SK-N-SH (cell line): ENCODE results near the gene MYOM3. TPM values are rescaled to one million over a fixed set of nuclear protein-coding genes. Genes with fewer than 3 reads are reported as not detected.

Experiments
- CTCF ChIA-PET: fragments of 300-600, 350-600 bp; formaldehyde crosslinking; extraction: SDS; loops from one replicate; lab custom pipeline; 2021; lab: Yijun Ruan, JAX
- POLR2A ChIA-PET: fragments of 350-600 bp; sonication (Branson Sonifier 250); formaldehyde crosslinking; extraction: SDS; loops from one replicate; lab custom pipeline; 2020; ENCODE audit warnings: antibody characterized with exemption, inconsistent platforms; lab: Yijun Ruan, JAX
- DNase-seq: peaks from one replicate; pipeline ENCODE4 v3.0.0; 2012
- H2AFZ ChIP-seq: fragments of 200-600 bp; sonication (generic); 2 replicates; pipeline ENCODE4 v1.8.1; 2016; ENCODE audit warnings: antibody characterized with exemption, mild to moderate bottlenecking, low read depth
- H3F3A ChIP-seq: fragments of 200-600 bp; sonication (generic); replicated peaks from 2 replicates; pipeline ENCODE3; 2016; ENCODE audit warnings: antibody characterized with exemption, mild to moderate bottlenecking; ENCODE audit not compliant: insufficient read depth
- H3K27ac ChIP-seq, 2 experiments: fragments of 200-500 bp in 1 of 2; fragments of 200-600 bp in 1 of 2; sonication (Bioruptor generic) in 1 of 2; sonication (generic), shearing (Covaris generic) in 1 of 2; 2 replicates each; pipeline versions ENCODE4 v1.5.1 to v1.6.1; 2014 to 2016; ENCODE audit warnings: low read depth in 2 of 2, inconsistent platforms in 1 of 2, low read length in 1 of 2, mild to moderate bottlenecking in 1 of 2, mixed read lengths in 1 of 2
- H3K27me3 ChIP-seq: fragments of 200-600 bp; sonication (generic), shearing (Covaris generic); 2 replicates; pipeline ENCODE4 v1.6.1; 2016; ENCODE audit warnings: mixed run types; ENCODE audit not compliant: insufficient read depth
- H3K36me3 ChIP-seq, 2 experiments: fragments of 200-500 bp in 1 of 2; fragments of 200-600 bp in 1 of 2; sonication (Bioruptor generic) in 1 of 2; sonication (generic) in 1 of 2; replicated peaks in 1 of 2; 2 replicates each; pipeline versions ENCODE3 to v1.5.1; 2014 to 2016; ENCODE audit warnings: low read length in 1 of 2, mild to moderate bottlenecking in 1 of 2; ENCODE audit not compliant: insufficient read depth in 2 of 2, control insufficient read depth in 1 of 2
- H3K4me1 ChIP-seq, 2 experiments: fragments of 200-500 bp in 1 of 2; fragments of 200-600 bp in 1 of 2; sonication (Bioruptor generic) in 1 of 2; sonication (generic), shearing (Covaris generic) in 1 of 2; 2 replicates each; pipeline versions ENCODE4 v1.5.1 to v1.6.1; 2014 to 2016; ENCODE audit warnings: low read depth in 1 of 2, low read length in 1 of 2, mixed run types in 1 of 2; ENCODE audit not compliant: insufficient read depth in 2 of 2, control insufficient read depth in 1 of 2
- H3K4me2 ChIP-seq: fragments of 200-600 bp; sonication (generic), shearing (Covaris generic); 2 replicates; pipeline ENCODE4 v1.6.1; 2017; ENCODE audit warnings: mixed run types
- H3K4me3 ChIP-seq, 2 experiments: fragments of 200-500 bp in 1 of 2; fragments of 200-600 bp in 1 of 2; sonication (Bioruptor generic) in 1 of 2; sonication (generic), shearing (Covaris generic) in 1 of 2; 2 replicates each; pipeline versions ENCODE4 v1.5.1 to v1.8.1; 2014 to 2016; ENCODE audit warnings: low read depth in 2 of 2, inconsistent platforms in 1 of 2, low read length in 1 of 2, mild to moderate bottlenecking in 1 of 2, mixed read lengths in 1 of 2, moderate library complexity in 1 of 2
- H3K79me2 ChIP-seq: fragments of 200-600 bp; sonication (generic); 2 replicates; pipeline ENCODE4 v1.8.1; 2017; ENCODE audit warnings: mild to moderate bottlenecking; ENCODE audit not compliant: insufficient read depth
- H3K9ac ChIP-seq: fragments of 200-600 bp; sonication (generic); 2 replicates; pipeline ENCODE4 v1.6.1; 2017; ENCODE audit warnings: mixed run types
- H3K9me2 ChIP-seq: fragments of 200-600 bp; sonication (generic); 2 replicates; pipeline ENCODE4 v1.6.1; 2017; ENCODE audit warnings: mixed run types
- H3K9me3 ChIP-seq: fragments of 200-600 bp; sonication (generic); 2 replicates; pipeline ENCODE4 v1.6.1; 2017; ENCODE audit warnings: mixed run types, mild to moderate bottlenecking, moderate library complexity
- H4K20me1 ChIP-seq: fragments of 200-600 bp; sonication (generic); 2 replicates; pipeline ENCODE4 v1.6.1; 2017; ENCODE audit warnings: mild to moderate bottlenecking, mixed run types; ENCODE audit not compliant: insufficient read depth
- ELF1 ChIP-seq: IDR thresholded peaks from 2 replicates; pipeline ENCODE4 v1.4.0; 2012
- EZH2phosphoT487 ChIP-seq: fragments of 200-600 bp; sonication (generic); IDR thresholded peaks from 2 replicates; pipeline ENCODE4 v1.6.1; 2017; ENCODE audit warnings: low read depth, mixed run types, mild to moderate bottlenecking, antibody characterized with exemption, moderate library complexity, borderline replicate concordance
- GATA2 ChIP-seq: sonication (generic); formaldehyde crosslinking; IDR thresholded peaks from 2 replicates; pipeline ENCODE4 v1.5.0; 2020; ENCODE audit warnings: mild to moderate bottlenecking, missing genetic modification reagents
- NFIC ChIP-seq: IDR thresholded peaks from 2 replicates; pipeline ENCODE4 v1.4.0; 2012; ENCODE audit warnings: borderline replicate concordance
- RFX5 ChIP-seq: IDR thresholded peaks from 2 replicates; pipeline ENCODE4 v1.6.1; 2012; ENCODE audit warnings: mild to moderate bottlenecking, improper control_type of control experiment, low read length
- RXRA ChIP-seq: IDR thresholded peaks from 2 replicates; pipeline ENCODE4 v1.4.0; 2012; ENCODE audit warnings: low read depth, mild to moderate bottlenecking, borderline replicate concordance
- TCF12 ChIP-seq: IDR thresholded peaks from 2 replicates; pipeline ENCODE4 v1.4.0; 2012
- YY1 ChIP-seq: IDR thresholded peaks from 2 replicates; pipeline ENCODE4 v1.4.0; 2012; ENCODE audit warnings: low read depth, mild to moderate bottlenecking
- WGBS: methylation state at CpG from one replicate; pipeline ENCODE4 v1.1.6; 2017; ENCODE audit warnings: low lambda C conversion rate; 5-methylcytosine and 5-hydroxymethylcytosine counted together
- polyA plus RNA-seq, 3 experiments: library from polyadenylated mRNA; depleted of rRNA; stranded (reverse); fragments of >200 nt; gene quantifications; 2 replicates each; pipeline ENCODE4 v1.2.3, GENCODE V29; 2012
- TF ChIP-seq, protein P1 (sequence below): IDR thresholded peaks from 2 replicates; pipeline ENCODE4 v1.4.0; 2012; ENCODE audit warnings: low read depth, borderline replicate concordance
- TF ChIP-seq, protein P2 (sequence below): fragments of 150-350 bp; IDR thresholded peaks from 2 replicates; pipeline ENCODE4 v1.6.1; 2017; ENCODE audit warnings: antibody characterized with exemption, low read length, low read depth, borderline replicate concordance
- TF ChIP-seq, protein P3 (sequence below): IDR thresholded peaks from 2 replicates; pipeline ENCODE4 v1.4.0; 2012; ENCODE audit warnings: low read depth, borderline replicate concordance
- TF ChIP-seq, protein P4 (sequence below): IDR thresholded peaks from 2 replicates; pipeline ENCODE4 v1.6.1; 2012; ENCODE audit warnings: mild to moderate bottlenecking, low read depth, low read length, moderate library complexity
- TF ChIP-seq, protein P5 (sequence below): fragments of 150-350 bp; IDR thresholded peaks from 2 replicates; pipeline ENCODE4 v1.6.1; 2016; ENCODE audit warnings: mild to moderate bottlenecking, low read depth, low read length

The MYOM3 gene
- polyA plus RNA-seq, 1 of the 3 experiments (the other 2 are of a cell fraction) = 0.02 TPM

DNA sequence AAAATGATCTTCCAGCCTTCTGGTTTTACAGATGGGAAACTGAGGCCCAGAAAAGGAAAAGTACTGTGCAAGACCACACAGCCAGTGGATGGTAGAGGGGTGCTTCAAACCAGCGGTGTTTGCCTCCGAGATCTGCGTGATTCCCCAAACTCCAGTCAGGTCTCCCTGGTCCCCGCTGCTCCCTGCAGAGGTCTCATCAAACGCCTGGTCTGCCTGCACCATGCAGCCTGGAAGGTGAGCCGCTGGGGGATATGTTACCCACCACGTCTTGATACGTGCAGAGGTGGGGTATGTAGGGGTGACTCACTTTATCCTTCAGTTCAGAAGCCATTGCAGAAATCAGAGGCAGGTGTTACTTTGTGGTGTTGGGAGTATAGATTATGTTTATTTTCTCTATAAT is 56.3 kb downstream of the MYOM3 start:
- no peak for DNase-seq
- H3K9ac ChIP-seq = no peak overlapping the region
- H3K79me2 ChIP-seq = no peaks in the 10 kb centered on the region
- ChIA-PET CTCF (interaction anchor here (1.1 to 1.2 kb wide), 2 partner anchors 14 to 15 kb away, joined by 3 read pairs; no protein-coding TSS in a partner anchor), POLR2A (no interaction called here)
- no peak overlapping the region for H3K4me2 ChIP-seq
- no peaks in the 10 kb centered on the region for H3K4me1 ChIP-seq
- H3K9me2 ChIP-seq = no peaks in the 10 kb centered on the region
- no peaks in the 10 kb centered on the region for H3K27me3 ChIP-seq
- H4K20me1 ChIP-seq = no peaks in the 10 kb centered on the region
- H3K36me3 ChIP-seq = no peaks in the 10 kb centered on the region
- 62% methylated on average over 5 of the region's 8 CpGs for WGBS
- TF ChIP-seq, protein P1, sequence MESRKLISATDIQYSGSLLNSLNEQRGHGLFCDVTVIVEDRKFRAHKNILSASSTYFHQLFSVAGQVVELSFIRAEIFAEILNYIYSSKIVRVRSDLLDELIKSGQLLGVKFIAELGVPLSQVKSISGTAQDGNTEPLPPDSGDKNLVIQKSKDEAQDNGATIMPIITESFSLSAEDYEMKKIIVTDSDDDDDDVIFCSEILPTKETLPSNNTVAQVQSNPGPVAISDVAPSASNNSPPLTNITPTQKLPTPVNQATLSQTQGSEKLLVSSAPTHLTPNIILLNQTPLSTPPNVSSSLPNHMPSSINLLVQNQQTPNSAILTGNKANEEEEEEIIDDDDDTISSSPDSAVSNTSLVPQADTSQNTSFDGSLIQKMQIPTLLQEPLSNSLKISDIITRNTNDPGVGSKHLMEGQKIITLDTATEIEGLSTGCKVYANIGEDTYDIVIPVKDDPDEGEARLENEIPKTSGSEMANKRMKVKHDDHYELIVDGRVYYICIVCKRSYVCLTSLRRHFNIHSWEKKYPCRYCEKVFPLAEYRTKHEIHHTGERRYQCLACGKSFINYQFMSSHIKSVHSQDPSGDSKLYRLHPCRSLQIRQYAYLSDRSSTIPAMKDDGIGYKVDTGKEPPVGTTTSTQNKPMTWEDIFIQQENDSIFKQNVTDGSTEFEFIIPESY = no peak
- TF ChIP-seq RFX5 = no peak
- TF ChIP-seq RXRA = no peak
- TF ChIP-seq, all 33 proteins: peak for 0
- Histone ChIP-seq H2AFZ (no peak overlapping the region), H3K4me3 (no peak overlapping the region), H3K27ac (no peak overlapping the region), H3K9me3 (no peaks in the 10 kb centered on the region), H3F3A (no peaks in the 10 kb centered on the region)

DNA sequence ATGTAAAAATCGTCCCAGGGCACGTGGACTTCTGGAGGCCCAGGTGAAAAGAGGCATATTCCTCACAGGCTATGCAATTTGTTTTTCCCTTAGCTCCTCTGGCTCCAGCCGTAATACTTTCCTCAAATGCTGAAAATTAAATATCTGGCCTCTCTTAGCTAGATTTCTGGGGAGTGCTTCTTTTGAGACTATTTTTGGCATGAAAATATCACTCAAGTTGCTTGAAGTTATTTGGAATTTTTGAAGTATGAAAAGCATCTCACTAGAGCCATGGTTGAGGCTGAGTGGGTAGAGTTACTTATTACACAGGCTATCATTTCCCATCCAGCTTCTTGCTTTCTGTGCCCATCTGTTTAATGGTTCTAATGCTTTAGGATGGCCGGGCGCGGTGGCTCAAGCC is 59.7 kb downstream of the MYOM3 start:
- TF ChIP-seq, protein P2, sequence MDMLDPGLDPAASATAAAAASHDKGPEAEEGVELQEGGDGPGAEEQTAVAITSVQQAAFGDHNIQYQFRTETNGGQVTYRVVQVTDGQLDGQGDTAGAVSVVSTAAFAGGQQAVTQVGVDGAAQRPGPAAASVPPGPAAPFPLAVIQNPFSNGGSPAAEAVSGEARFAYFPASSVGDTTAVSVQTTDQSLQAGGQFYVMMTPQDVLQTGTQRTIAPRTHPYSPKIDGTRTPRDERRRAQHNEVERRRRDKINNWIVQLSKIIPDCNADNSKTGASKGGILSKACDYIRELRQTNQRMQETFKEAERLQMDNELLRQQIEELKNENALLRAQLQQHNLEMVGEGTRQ = no peak
- TF ChIP-seq, protein P3, sequence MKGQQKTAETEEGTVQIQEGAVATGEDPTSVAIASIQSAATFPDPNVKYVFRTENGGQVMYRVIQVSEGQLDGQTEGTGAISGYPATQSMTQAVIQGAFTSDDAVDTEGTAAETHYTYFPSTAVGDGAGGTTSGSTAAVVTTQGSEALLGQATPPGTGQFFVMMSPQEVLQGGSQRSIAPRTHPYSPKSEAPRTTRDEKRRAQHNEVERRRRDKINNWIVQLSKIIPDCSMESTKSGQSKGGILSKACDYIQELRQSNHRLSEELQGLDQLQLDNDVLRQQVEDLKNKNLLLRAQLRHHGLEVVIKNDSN = no peak
- TF ChIP-seq NFIC = no peak
- TF ChIP-seq EZH2phosphoT487 = no peak
- TF ChIP-seq ELF1 = no peak
- TF ChIP-seq YY1 = no peak
- TF ChIP-seq, protein P4, sequence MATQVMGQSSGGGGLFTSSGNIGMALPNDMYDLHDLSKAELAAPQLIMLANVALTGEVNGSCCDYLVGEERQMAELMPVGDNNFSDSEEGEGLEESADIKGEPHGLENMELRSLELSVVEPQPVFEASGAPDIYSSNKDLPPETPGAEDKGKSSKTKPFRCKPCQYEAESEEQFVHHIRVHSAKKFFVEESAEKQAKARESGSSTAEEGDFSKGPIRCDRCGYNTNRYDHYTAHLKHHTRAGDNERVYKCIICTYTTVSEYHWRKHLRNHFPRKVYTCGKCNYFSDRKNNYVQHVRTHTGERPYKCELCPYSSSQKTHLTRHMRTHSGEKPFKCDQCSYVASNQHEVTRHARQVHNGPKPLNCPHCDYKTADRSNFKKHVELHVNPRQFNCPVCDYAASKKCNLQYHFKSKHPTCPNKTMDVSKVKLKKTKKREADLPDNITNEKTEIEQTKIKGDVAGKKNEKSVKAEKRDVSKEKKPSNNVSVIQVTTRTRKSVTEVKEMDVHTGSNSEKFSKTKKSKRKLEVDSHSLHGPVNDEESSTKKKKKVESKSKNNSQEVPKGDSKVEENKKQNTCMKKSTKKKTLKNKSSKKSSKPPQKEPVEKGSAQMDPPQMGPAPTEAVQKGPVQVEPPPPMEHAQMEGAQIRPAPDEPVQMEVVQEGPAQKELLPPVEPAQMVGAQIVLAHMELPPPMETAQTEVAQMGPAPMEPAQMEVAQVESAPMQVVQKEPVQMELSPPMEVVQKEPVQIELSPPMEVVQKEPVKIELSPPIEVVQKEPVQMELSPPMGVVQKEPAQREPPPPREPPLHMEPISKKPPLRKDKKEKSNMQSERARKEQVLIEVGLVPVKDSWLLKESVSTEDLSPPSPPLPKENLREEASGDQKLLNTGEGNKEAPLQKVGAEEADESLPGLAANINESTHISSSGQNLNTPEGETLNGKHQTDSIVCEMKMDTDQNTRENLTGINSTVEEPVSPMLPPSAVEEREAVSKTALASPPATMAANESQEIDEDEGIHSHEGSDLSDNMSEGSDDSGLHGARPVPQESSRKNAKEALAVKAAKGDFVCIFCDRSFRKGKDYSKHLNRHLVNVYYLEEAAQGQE = no peak
- no peak for TF ChIP-seq GATA2 (CRISPR knock-in tag)
- TF ChIP-seq RXRA = no peak
- TF ChIP-seq, protein P5, sequence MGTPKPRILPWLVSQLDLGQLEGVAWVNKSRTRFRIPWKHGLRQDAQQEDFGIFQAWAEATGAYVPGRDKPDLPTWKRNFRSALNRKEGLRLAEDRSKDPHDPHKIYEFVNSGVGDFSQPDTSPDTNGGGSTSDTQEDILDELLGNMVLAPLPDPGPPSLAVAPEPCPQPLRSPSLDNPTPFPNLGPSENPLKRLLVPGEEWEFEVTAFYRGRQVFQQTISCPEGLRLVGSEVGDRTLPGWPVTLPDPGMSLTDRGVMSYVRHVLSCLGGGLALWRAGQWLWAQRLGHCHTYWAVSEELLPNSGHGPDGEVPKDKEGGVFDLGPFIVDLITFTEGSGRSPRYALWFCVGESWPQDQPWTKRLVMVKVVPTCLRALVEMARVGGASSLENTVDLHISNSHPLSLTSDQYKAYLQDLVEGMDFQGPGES = no peak
- no peak for TF ChIP-seq TCF12
- WGBS = 80% methylated on average over 6 of the region's 6 CpGs
- H2AFZ ChIP-seq = no peak overlapping the region
- POLR2A ChIA-PET = no interaction called here
- H3F3A ChIP-seq = peaks cover 5% of the 10 kb centered on the region
- H3K27me3 ChIP-seq = no peaks in the 10 kb centered on the region
- peaks cover under 1% of the 10 kb centered on the region in 2 experiments; a peak in 2 of 4 replicates for H3K4me1 ChIP-seq
- H3K79me2 ChIP-seq = no peaks in the 10 kb centered on the region
- no peak overlapping the region for H3K4me3 ChIP-seq
- H3K9ac ChIP-seq = no peak overlapping the region
- no peak for DNase-seq
- no peak overlapping the region for H3K4me2 ChIP-seq
- H3K36me3 ChIP-seq = no peaks in the 10 kb centered on the region
- H3K27ac ChIP-seq = no peak overlapping the region
- CTCF ChIA-PET = interaction anchor here (0.9 to 3.0 kb wide), 3 partner anchors 19 to 207 kb away, joined by 3 to 7 read pairs (median 3); no protein-coding TSS in a partner anchor
- no peaks in the 10 kb centered on the region for H3K9me3 ChIP-seq
- no peaks in the 10 kb centered on the region for H4K20me1 ChIP-seq
- H3K9me2 ChIP-seq = no peaks in the 10 kb centered on the region
